H9 (cell line): Measurements from ENCODE around the gene UBALD1. TPM values are rescaled to one million over a fixed set of nuclear protein-coding genes. Genes with fewer than 3 reads are reported as not detected.

Experiments
- DNase-seq: peaks from one replicate; pipeline ENCODE4 v3.0.0-alpha.2; 2017
- H2AFZ ChIP-seq: one replicate; pipeline ENCODE4 v1.6.1; 2013; ENCODE audit warnings: mild to moderate bottlenecking, low read length, control low read depth, moderate library complexity
- H2AK5ac ChIP-seq: 2 replicates; pipeline ENCODE4 v1.6.1; 2013; ENCODE audit warnings: low read length, control low read depth, mixed read lengths; ENCODE audit not compliant: insufficient read length
- H2BK120ac ChIP-seq: one replicate; pipeline ENCODE4 v1.6.1; 2013; ENCODE audit warnings: low read depth, mild to moderate bottlenecking, low read length, control low read depth, inconsistent platforms; ENCODE audit not compliant: poor library complexity, severe bottlenecking
- H2BK12ac ChIP-seq: 2 replicates; pipeline ENCODE4 v1.6.1; 2013; ENCODE audit warnings: low read length, control low read depth, mixed read lengths, low read depth; ENCODE audit not compliant: insufficient read length
- H2BK15ac ChIP-seq: 2 replicates; pipeline ENCODE4 v1.6.1; 2013; ENCODE audit warnings: low read depth, low read length, control low read depth
- H2BK20ac ChIP-seq: one replicate; pipeline ENCODE4 v1.6.1; 2013; ENCODE audit warnings: low read depth, mild to moderate bottlenecking, low read length, control low read depth, inconsistent platforms; ENCODE audit not compliant: poor library complexity, severe bottlenecking
- H2BK5ac ChIP-seq: 2 replicates; pipeline ENCODE4 v1.6.1; 2013; ENCODE audit warnings: low read length, control low read depth, mixed read lengths; ENCODE audit not compliant: insufficient read length
- H3K14ac ChIP-seq: 2 replicates; pipeline ENCODE4 v1.6.1; 2013; ENCODE audit warnings: low read length, control low read depth; ENCODE audit not compliant: insufficient read depth
- H3K18ac ChIP-seq: 2 replicates; pipeline ENCODE4 v1.6.1; 2013; ENCODE audit warnings: low read depth, mild to moderate bottlenecking, mixed read lengths, low read length, control low read depth; ENCODE audit not compliant: insufficient read length
- H3K23ac ChIP-seq: 2 replicates; pipeline ENCODE4 v1.6.1; 2013; ENCODE audit warnings: low read length, control low read depth, mixed read lengths, low read depth; ENCODE audit not compliant: insufficient read length
- H3K23me2 ChIP-seq: 2 replicates; pipeline ENCODE4 v1.6.1; 2013; ENCODE audit warnings: low read depth, mild to moderate bottlenecking, mixed read lengths, low read length, control low read depth; ENCODE audit not compliant: insufficient read length, poor library complexity, severe bottlenecking
- H3K27ac ChIP-seq: 2 replicates; pipeline ENCODE4 v1.5.1; 2013; ENCODE audit warnings: low read length, control low read depth, mixed read lengths, low read depth; ENCODE audit not compliant: insufficient read length
- H3K27me3 ChIP-seq: 2 replicates; pipeline ENCODE4 v1.6.1; 2013; ENCODE audit warnings: low read length, control low read depth, inconsistent platforms; ENCODE audit not compliant: insufficient read depth
- H3K4ac ChIP-seq: 2 replicates; pipeline ENCODE4 v1.6.1; 2013; ENCODE audit warnings: low read depth, mild to moderate bottlenecking, control low read depth, inconsistent platforms, low read length, moderate library complexity
- H3K4me1 ChIP-seq: 2 replicates; pipeline ENCODE4 v1.6.1; 2013; ENCODE audit warnings: low read length, control low read depth, inconsistent platforms; ENCODE audit not compliant: insufficient read depth
- H3K4me2 ChIP-seq: 2 replicates; pipeline ENCODE4 v1.6.1; 2013; ENCODE audit warnings: low read length, control low read depth, mixed read lengths; ENCODE audit not compliant: insufficient read length, insufficient read depth
- H3K56ac ChIP-seq: 2 replicates; pipeline ENCODE4 v1.6.1; 2013; ENCODE audit warnings: low read depth, mild to moderate bottlenecking, mixed read lengths, low read length, control low read depth; ENCODE audit not compliant: insufficient read length
- H3K79me1 ChIP-seq: 2 replicates; pipeline ENCODE4 v1.6.1; 2013; ENCODE audit warnings: low read depth, mild to moderate bottlenecking, moderate library complexity, low read length, control low read depth, inconsistent platforms; ENCODE audit not compliant: insufficient read depth, poor library complexity, severe bottlenecking
- H3K79me2 ChIP-seq: 2 replicates; pipeline ENCODE4 v1.6.1; 2013; ENCODE audit warnings: low read length, control low read depth, inconsistent platforms; ENCODE audit not compliant: insufficient read depth
- H3K9ac ChIP-seq: 2 replicates; pipeline ENCODE4 v1.6.1; 2013; ENCODE audit warnings: low read length, control low read depth, mixed read lengths; ENCODE audit not compliant: insufficient read length; ENCODE audit errors: extremely low read depth
- H3K9me3 ChIP-seq: one replicate; pipeline ENCODE4 v1.6.1; 2013; ENCODE audit warnings: low read depth, low read length, inconsistent platforms; ENCODE audit not compliant: control insufficient read depth
- H3T11ph ChIP-seq: one replicate; pipeline ENCODE4 v1.6.1; 2013; ENCODE audit warnings: mild to moderate bottlenecking, low read length, control low read depth, inconsistent platforms
- H4K20me1 ChIP-seq: one replicate; pipeline ENCODE4 v1.6.1; 2013; ENCODE audit not compliant: control insufficient read depth, insufficient read length, insufficient read depth
- H4K5ac ChIP-seq: 2 replicates; pipeline ENCODE4 v1.6.1; 2013; ENCODE audit warnings: low read depth, mild to moderate bottlenecking, mixed read lengths, low read length, control low read depth; ENCODE audit not compliant: insufficient read length
- H4K8ac ChIP-seq: replicated peaks from 2 replicates; pipeline ENCODE4 v1.6.1; 2013; ENCODE audit warnings: low read length, control low read depth, mixed read lengths, low read depth; ENCODE audit not compliant: insufficient read length
- H4K91ac ChIP-seq: 2 replicates; pipeline ENCODE4 v1.6.1; 2013; ENCODE audit warnings: low read depth, mild to moderate bottlenecking, moderate library complexity, mixed read lengths, low read length, control low read depth; ENCODE audit not compliant: insufficient read length
- H3K27ac Mint-ChIP-seq, 3 experiments: 2 replicates in 2 of 3; 3 replicates in 1 of 3; pipeline ENCODE4 v1.8.0; 2020 to 2021; ENCODE audit warnings: mixed read lengths in 3 of 3, mild to moderate bottlenecking in 1 of 3, moderate library complexity in 1 of 3
- H3K27me3 Mint-ChIP-seq: 2 replicates; pipeline ENCODE4 v1.8.0; 2021; ENCODE audit warnings: low read depth, mild to moderate bottlenecking, moderate library complexity, mixed read lengths
- H3K36me3 Mint-ChIP-seq, 3 experiments: 2 replicates in 2 of 3; 3 replicates in 1 of 3; pipeline ENCODE4 v1.8.0; 2020 to 2021; ENCODE audit warnings: low read depth in 3 of 3, mixed read lengths in 3 of 3; ENCODE audit not compliant: insufficient read depth in 1 of 3
- H3K4me1 Mint-ChIP-seq, 2 experiments: 2 replicates each; pipeline ENCODE4 v1.8.0; 2020; ENCODE audit warnings: mixed read lengths in 2 of 2
- H3K4me3 Mint-ChIP-seq, 2 experiments: 2 replicates in 1 of 2; 3 replicates in 1 of 2; pipeline ENCODE4 v1.8.0; 2020 to 2021; ENCODE audit warnings: mild to moderate bottlenecking in 2 of 2, mixed read lengths in 2 of 2, moderate library complexity in 1 of 2
- H3K9me3 Mint-ChIP-seq, 2 experiments: 2 replicates in 1 of 2; 3 replicates in 1 of 2; pipeline ENCODE4 v1.8.0; 2020; ENCODE audit warnings: mild to moderate bottlenecking in 2 of 2, mixed read lengths in 2 of 2, moderate library complexity in 1 of 2
- WGBS: extraction: QIAGEN DNeasy Blood & Tissue Kit; methylation state at CpG from one replicate; pipeline ENCODE4 v1.1.7; 2013; ENCODE audit warnings: missing lambda C conversion rate, low lambda C conversion rate, mixed read lengths; ENCODE audit not compliant: insufficient read length; ENCODE audit errors: extremely low coverage; 5-methylcytosine and 5-hydroxymethylcytosine counted together
- total RNA-seq: library from RNA; stranded (reverse); gene quantifications from 2 replicates; pipeline ENCODE4 v1.2.1, GENCODE V29; 2021
- TF ChIP-seq, protein P1 (sequence below): fragments of 200-600 bp; sonication (generic); conservative IDR thresholded peaks from 3 replicates; pipeline ENCODE4 v1.8.0; 2021; ENCODE audit warnings: antibody characterized with exemption, mild to moderate bottlenecking

The UBALD1 gene
- total RNA-seq, 1 experiment from 2014 or later = 80.9 TPM

DNA sequence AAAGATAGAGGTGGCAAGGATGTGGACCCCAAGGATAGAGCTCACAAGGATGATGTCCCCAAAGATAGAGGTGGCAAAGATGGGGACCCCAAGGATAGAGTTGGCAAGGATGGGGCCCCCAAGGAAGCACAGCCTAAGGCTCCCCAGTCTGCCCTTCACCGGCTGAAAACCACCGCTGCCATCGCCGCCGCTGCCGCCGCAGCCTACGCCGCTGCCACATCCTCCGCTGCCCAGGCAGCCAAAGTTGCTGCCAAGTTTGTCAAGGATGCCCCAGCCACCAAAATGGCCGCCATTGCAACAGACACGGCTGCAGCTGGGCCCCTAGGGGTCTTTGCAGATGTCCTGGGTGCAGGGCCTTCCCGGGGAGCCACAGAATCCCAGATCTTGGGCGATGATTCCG, 38.7 kb downstream of the UBALD1 start:
- H4K5ac ChIP-seq = no peak overlapping the region
- no peak overlapping the region for H4K8ac ChIP-seq
- no peaks in the 10 kb centered on the region for H3K9me3 ChIP-seq
- Mint-ChIP-seq H3K9me3 (no peaks in the 10 kb centered on the region; a peak in 1 of 5 replicates), H3K27ac (no peak overlapping the region), H3K36me3 (peaks cover 0 to 9% (median 0%) of the 10 kb centered on the region in 3 experiments; a peak in 4 of 7 replicates), H3K4me1 (peaks cover 6 to 11% of the 10 kb centered on the region in 2 experiments), H3K27me3 (peaks cover 4% of the 10 kb centered on the region), H3K4me3 (no peak overlapping the region)
- no peak overlapping the region for H2AK5ac ChIP-seq
- no peak overlapping the region for H2AFZ ChIP-seq
- H3K56ac ChIP-seq = no peak overlapping the region
- no peak overlapping the region for H4K91ac ChIP-seq
- no peak overlapping the region for H3K9ac ChIP-seq
- H3K27ac ChIP-seq = no peak overlapping the region
- H3K23ac ChIP-seq = no peak overlapping the region
- no peak overlapping the region for H2BK12ac ChIP-seq
- whole genome bisulfite sequencing = no CpG with 5 or more reads among the region's 15 CpGs
- no peak overlapping the region for H3T11ph ChIP-seq
- H3K14ac ChIP-seq = no peak overlapping the region
- no peaks in the 10 kb centered on the region for H3K79me2 ChIP-seq
- no peaks in the 10 kb centered on the region for H3K23me2 ChIP-seq
- no peak overlapping the region for H2BK120ac ChIP-seq
- H2BK5ac ChIP-seq = no peak overlapping the region
- no peaks in the 10 kb centered on the region for H4K20me1 ChIP-seq
- TF ChIP-seq, protein P1, sequence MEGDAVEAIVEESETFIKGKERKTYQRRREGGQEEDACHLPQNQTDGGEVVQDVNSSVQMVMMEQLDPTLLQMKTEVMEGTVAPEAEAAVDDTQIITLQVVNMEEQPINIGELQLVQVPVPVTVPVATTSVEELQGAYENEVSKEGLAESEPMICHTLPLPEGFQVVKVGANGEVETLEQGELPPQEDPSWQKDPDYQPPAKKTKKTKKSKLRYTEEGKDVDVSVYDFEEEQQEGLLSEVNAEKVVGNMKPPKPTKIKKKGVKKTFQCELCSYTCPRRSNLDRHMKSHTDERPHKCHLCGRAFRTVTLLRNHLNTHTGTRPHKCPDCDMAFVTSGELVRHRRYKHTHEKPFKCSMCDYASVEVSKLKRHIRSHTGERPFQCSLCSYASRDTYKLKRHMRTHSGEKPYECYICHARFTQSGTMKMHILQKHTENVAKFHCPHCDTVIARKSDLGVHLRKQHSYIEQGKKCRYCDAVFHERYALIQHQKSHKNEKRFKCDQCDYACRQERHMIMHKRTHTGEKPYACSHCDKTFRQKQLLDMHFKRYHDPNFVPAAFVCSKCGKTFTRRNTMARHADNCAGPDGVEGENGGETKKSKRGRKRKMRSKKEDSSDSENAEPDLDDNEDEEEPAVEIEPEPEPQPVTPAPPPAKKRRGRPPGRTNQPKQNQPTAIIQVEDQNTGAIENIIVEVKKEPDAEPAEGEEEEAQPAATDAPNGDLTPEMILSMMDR = no peak
- H3K18ac ChIP-seq = no peak overlapping the region
- H2BK20ac ChIP-seq = no peak overlapping the region
- H3K4me2 ChIP-seq = no peak overlapping the region
- DNase-seq = no peak
- no peak overlapping the region for H3K4ac ChIP-seq
- no peak overlapping the region for H2BK15ac ChIP-seq
- H3K27me3 ChIP-seq = no peaks in the 10 kb centered on the region
- H3K79me1 ChIP-seq = no peaks in the 10 kb centered on the region
- H3K4me1 ChIP-seq = peaks cover 4% of the 10 kb centered on the region; the same call in 1 of the 2 replicates
